Heart left ventricle (tissue), 13 donors: ENCODE measurements around the gene CSTF2T.

Source experiments
- CTCF ChIP-seq, 12 donors: fragments of 200-600 bp; sonication (generic) in 4 of 12; IDR thresholded peaks; one replicate each; pipeline versions ENCODE4 v1.5.0 to v1.8.0; 2018 to 2022; ENCODE audit warnings: antibody characterized with exemption in 12 of 12, mild to moderate bottlenecking in 5 of 12
- POLR2A ChIP-seq, 2 donors: fragments of 450-650 bp; IDR thresholded peaks; one replicate each; pipeline ENCODE4 v1.6.1; 2017; ENCODE audit warnings: antibody characterized with exemption in 2 of 2, mild to moderate bottlenecking in 2 of 2, moderate library complexity in 2 of 2
- donor health status: ischemic (EF 13 %, LVEDD 7.1; RV severe dilation, severe dysfunction).
- donor health status: DM: no; HTN: yes; CAD: no.
- donor health status: DM: no; HTN: no; CAD: no.
- donor health status: ischemic (EF 25% LVEDD 6.9; RV normal size, moderate dysfunction).
- donor health status: ischemic (EF 25% LVEDD 5.7; RV mildly dilated, moderate dysfunction).
- donor health status: ischemic (EF 35%, LVEDD 5.7; RV mildly dilated, moderate dysfunction).
- donor health status: nonischemic (EF 11% LVEDD 7.7; RV severe dilation, severe dysfunction).
- donor health status: DM: yes; HTN: yes; CAD: no.
- donor health status: PGD.
- donor health status: ischemic (EF 29% LVEDD 5.4; RV normal size, mild dysfunction).
- donor health status: nonischemic (EF 23%, LVEDD 6.1; RV moderate dilation, normal function).

GRCh38 chr10:51651063-51651462 is 48.3 kb downstream of the CSTF2T start:
- TF ChIP-seq POLR2A (IDR thresholded peaks at IDR 0.05) (no peak), CTCF (IDR thresholded peaks at IDR 0.05) (no peak)
